A673 (cell line): ENCODE data around the gene TLCD1. TPM values are rescaled to one million over a fixed set of nuclear protein-coding genes. Genes with fewer than 3 reads are reported as not detected.

Source experiments
- BruUV-seq: library from RNA; stranded (reverse); fragments of 400-500 nt; replicated peaks from 2 replicates; lab custom pipeline; 2021; lab: Mats Ljungman, UMichigan
- CTCF ChIA-PET: fragments of 300-600 bp; sonication (Branson Sonifier 250); formaldehyde crosslinking; loops from one replicate; lab custom pipeline; 2022; ENCODE audit warnings: antibody characterized with exemption; lab: Charles Lee
- POLR2A ChIA-PET: fragments of 300-600 bp; sonication (Branson Sonifier 250); formaldehyde crosslinking; loops from one replicate; lab custom pipeline; 2022; ENCODE audit warnings: antibody characterized with exemption; ENCODE audit not compliant: low non-redundant PET; lab: Charles Lee
- DNase-seq: peaks from one replicate; pipeline ENCODE4 v3.0.0-alpha.2; 2015; ENCODE audit warnings: low spot score
- H3K27ac ChIP-seq: fragments of 200-600 bp; sonication (generic); 2 replicates; pipeline ENCODE4 v1.5.1; 2016; ENCODE audit warnings: mixed run types, low read depth, mild to moderate bottlenecking, mixed read lengths, antibody characterized with exemption, low read length; ENCODE audit not compliant: poor library complexity, severe bottlenecking
- H3K27me3 ChIP-seq: fragments of 200-600 bp; sonication (generic); replicated peaks from 2 replicates; pipeline ENCODE4 v1.6.1; 2017; ENCODE audit warnings: mixed run types, low read depth, mild to moderate bottlenecking, mixed read lengths, antibody characterized with exemption, low read length; ENCODE audit not compliant: insufficient read depth, poor library complexity
- H3K36me3 ChIP-seq: fragments of 200-600 bp; sonication (generic); 2 replicates; pipeline ENCODE4 v1.6.1; 2016; ENCODE audit warnings: mixed run types, mild to moderate bottlenecking, mixed read lengths, antibody characterized with exemption, low read length; ENCODE audit not compliant: insufficient read depth, poor library complexity, severe bottlenecking
- H3K4me1 ChIP-seq: fragments of 200-600 bp; sonication (generic); 2 replicates; pipeline ENCODE4 v1.6.1; 2017; ENCODE audit warnings: mixed run types, mild to moderate bottlenecking, mixed read lengths, antibody characterized with exemption, low read length; ENCODE audit not compliant: insufficient read depth, poor library complexity, severe bottlenecking
- H3K4me3 ChIP-seq: fragments of 200-600 bp; sonication (generic); 2 replicates; pipeline ENCODE4 v1.5.1; 2016; ENCODE audit warnings: low read depth, mixed run types, mild to moderate bottlenecking, mixed read lengths, low read length; ENCODE audit not compliant: poor library complexity, severe bottlenecking
- H3K9me3 ChIP-seq: fragments of 200-600 bp; sonication (generic); 2 replicates; pipeline ENCODE4 v1.6.1; 2016; ENCODE audit warnings: mixed run types, low read depth, mild to moderate bottlenecking, mixed read lengths, antibody characterized with exemption, low read length; ENCODE audit not compliant: poor library complexity, severe bottlenecking
- EZH2 ChIP-seq: fragments of 200-600 bp; sonication (generic); IDR thresholded peaks from 2 replicates; pipeline ENCODE4 v1.6.1; 2017; ENCODE audit warnings: borderline replicate concordance, low read depth, mild to moderate bottlenecking, mixed read lengths, antibody characterized with exemption, low read length; ENCODE audit not compliant: poor library complexity, severe bottlenecking
- intact Hi-C: fragments of 100-400 bp; cut with micrococcal nuclease; formaldehyde crosslinking; loops from one replicate; pipeline ENCODE4 v1.10.0; 2022; ENCODE audit not compliant: unreplicated experiment
- total RNA-seq: library from RNA; stranded (reverse); gene quantifications from 2 replicates; pipeline ENCODE4 v1.2.3, GENCODE V29; 2021
- TF ChIP-seq, protein P1 (sequence below): fragments of 300-800, 200-600 bp; sonication (generic); conservative IDR thresholded peaks from 2 replicates; pipeline ENCODE4 v1.5.1; 2017; ENCODE audit warnings: low read depth, mild to moderate bottlenecking, antibody characterized with exemption, low read length, moderate library complexity, mixed read lengths

TLCD1 gene
- total RNA-seq, 1 experiment from 2014 or later = 3.8 TPM

DNA sequence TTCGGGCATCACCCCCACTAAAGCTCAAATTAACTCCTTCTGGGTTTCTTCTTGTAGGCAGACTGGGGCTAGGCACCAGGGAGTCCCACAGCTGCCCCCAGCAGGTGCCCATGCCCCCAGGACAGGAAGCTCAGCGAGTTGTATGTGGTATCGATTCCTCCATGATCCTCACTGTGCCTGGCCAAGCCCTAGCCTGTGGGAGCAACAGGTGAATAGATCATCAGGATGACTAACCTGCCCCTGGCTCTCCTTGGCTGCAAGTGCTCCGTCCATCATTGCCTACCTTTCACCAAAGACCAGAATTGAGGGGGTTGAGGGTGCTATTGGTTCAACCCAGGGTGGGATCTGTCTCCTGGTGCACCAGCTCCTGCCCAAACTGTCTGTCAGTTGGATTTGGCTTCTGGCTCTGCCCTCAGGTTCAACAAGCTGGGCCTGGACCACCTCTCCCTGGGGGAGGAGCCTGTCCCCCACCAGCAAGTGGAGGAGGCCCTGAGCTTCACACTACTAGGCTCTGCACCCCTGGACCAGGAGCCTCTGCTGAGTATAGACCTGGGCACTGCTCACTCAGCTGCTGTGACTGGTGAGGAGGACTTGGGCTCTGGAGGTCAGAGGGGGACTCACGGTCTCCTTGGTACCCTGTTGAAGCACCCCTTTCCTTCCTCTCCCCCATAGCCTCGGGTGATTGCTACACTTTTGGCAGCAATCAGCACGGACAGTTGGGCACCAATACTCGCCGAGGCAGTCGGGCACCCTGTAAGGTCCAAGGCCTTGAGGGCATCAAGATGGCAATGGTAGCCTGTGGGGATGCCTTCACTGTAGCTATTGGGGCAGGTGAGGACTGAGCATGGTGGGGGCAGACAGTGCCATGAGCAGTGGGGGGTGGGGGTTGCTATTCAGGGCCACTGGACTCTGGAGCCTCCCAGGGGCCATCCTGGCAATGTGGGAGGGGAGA is 14.6 kb upstream of the TLCD1 start:
- H3K4me3 ChIP-seq = no peak overlapping the region
- H3K27me3 ChIP-seq = no peaks in the 10 kb centered on the region
- POLR2A ChIA-PET = no interaction called here
- H3K36me3 ChIP-seq = no peaks in the 10 kb centered on the region
- intact Hi-C loops = no loop called here
- peaks cover 14% of the 10 kb centered on the region for H3K4me1 ChIP-seq
- no peak for DNase-seq
- TF ChIP-seq, protein P1, sequence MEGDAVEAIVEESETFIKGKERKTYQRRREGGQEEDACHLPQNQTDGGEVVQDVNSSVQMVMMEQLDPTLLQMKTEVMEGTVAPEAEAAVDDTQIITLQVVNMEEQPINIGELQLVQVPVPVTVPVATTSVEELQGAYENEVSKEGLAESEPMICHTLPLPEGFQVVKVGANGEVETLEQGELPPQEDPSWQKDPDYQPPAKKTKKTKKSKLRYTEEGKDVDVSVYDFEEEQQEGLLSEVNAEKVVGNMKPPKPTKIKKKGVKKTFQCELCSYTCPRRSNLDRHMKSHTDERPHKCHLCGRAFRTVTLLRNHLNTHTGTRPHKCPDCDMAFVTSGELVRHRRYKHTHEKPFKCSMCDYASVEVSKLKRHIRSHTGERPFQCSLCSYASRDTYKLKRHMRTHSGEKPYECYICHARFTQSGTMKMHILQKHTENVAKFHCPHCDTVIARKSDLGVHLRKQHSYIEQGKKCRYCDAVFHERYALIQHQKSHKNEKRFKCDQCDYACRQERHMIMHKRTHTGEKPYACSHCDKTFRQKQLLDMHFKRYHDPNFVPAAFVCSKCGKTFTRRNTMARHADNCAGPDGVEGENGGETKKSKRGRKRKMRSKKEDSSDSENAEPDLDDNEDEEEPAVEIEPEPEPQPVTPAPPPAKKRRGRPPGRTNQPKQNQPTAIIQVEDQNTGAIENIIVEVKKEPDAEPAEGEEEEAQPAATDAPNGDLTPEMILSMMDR = no peak
- no peak for TF ChIP-seq EZH2
- no peak overlapping the region for H3K27ac ChIP-seq
- H3K9me3 ChIP-seq = no peaks in the 10 kb centered on the region
- no TSS peak for BruUV-seq
- CTCF ChIA-PET = no interaction called here

DNA sequence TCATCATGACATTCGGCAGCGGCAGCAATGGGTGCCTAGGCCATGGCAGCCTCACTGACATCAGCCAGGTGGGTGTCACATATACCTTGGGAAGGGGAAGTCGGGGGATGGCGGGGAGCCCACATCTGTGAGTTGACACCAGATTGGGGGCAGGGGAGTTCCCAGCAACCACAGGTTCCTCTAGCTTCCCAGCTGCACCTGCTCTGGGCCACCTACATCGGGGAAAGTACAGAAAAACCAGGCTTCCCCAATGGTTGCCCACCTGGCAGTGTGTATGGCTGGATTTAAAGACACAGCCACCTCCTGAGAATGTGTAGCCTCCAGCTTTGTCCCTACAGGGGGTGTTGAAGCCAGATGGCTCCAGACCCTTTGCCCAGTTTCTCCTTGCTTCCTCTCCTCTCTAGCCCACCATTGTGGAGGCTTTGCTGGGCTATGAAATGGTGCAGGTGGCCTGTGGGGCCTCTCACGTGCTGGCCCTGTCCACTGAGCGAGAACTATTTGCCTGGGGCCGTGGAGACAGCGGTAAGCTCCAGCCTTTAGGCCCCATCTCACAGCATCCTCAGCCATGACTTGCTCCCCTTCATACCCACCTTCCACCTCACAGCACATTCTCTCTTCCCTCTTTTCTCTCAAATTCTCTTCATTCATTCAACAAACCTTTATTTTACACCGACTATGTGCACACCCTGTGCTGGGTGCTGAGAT is 12.8 kb upstream of the TLCD1 start:
- BruUV-seq = no TSS peak
- intact Hi-C loops = no loop called here
- TF ChIP-seq, protein P1 = no peak
- no peak for TF ChIP-seq EZH2
- no peaks in the 10 kb centered on the region for H3K36me3 ChIP-seq
- no peak for DNase-seq
- ChIA-PET CTCF (no interaction called here), POLR2A (no interaction called here)
- H3K9me3 ChIP-seq = no peaks in the 10 kb centered on the region
- no peak overlapping the region for H3K27ac ChIP-seq
- no peak overlapping the region for H3K4me3 ChIP-seq
- H3K4me1 ChIP-seq = peaks cover 11% of the 10 kb centered on the region
- H3K27me3 ChIP-seq = no peaks in the 10 kb centered on the region

DNA sequence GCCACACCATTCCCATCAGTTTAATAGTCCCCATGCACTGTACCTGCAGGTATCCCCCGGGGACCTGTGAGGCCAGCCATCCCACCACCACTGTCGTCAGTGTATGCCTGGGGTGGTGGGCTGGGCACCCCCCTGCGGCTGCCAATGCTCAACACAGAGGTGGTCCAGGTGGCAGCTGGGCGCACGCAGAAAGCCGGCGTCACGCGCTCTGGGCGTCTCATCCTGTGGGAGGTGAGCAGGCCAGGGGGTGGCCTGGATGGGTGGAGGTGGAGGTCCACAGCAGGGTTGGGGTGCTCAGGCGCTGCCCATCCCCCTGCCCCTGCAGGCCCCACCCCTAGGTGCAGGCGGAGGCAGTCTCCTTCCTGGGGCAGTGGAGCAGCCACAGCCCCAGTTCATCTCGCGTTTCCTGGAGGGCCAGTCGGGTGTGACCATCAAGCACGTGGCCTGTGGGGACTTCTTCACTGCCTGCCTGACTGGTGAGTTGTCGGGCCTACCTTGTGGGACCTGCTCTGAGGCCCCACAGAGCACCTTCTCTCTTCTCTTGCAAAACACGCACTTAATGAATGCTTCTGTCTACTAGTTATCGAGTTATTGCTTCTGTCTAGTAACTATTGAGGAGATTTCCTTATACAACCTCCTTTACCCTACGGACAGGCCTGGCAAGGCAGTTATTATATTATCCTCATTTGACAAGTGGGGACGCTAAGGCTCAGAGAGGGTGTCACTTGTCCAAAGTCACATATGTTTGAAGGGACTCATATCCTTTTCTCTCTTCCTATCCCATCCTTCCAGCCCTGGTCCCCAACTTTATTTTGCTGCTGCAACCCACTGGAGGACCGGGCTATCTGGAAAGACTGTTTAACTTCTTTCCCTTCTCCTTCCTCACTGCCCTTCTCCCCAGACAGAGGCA is 12.0 kb upstream of the TLCD1 start:
- intact Hi-C loops = no loop called here
- ChIA-PET POLR2A (no interaction called here), CTCF (no interaction called here)
- H3K4me3 ChIP-seq = no peak overlapping the region
- H3K36me3 ChIP-seq = no peaks in the 10 kb centered on the region
- TF ChIP-seq, protein P1 = no peak
- TF ChIP-seq EZH2 = no peak
- H3K27ac ChIP-seq = no peak overlapping the region
- no peaks in the 10 kb centered on the region for H3K9me3 ChIP-seq
- H3K27me3 ChIP-seq = no peaks in the 10 kb centered on the region
- no TSS peak for BruUV-seq
- H3K4me1 ChIP-seq = peaks cover 7% of the 10 kb centered on the region
- no peak for DNase-seq
